ENCODE results near the gene LRRC75B.
"Not testable (repeated sequence)": the region's sequence is repeated elsewhere in the genome, so short reads cannot be mapped to it uniquely, and the experiment has no call there.

LRRC75B gene

DNA sequence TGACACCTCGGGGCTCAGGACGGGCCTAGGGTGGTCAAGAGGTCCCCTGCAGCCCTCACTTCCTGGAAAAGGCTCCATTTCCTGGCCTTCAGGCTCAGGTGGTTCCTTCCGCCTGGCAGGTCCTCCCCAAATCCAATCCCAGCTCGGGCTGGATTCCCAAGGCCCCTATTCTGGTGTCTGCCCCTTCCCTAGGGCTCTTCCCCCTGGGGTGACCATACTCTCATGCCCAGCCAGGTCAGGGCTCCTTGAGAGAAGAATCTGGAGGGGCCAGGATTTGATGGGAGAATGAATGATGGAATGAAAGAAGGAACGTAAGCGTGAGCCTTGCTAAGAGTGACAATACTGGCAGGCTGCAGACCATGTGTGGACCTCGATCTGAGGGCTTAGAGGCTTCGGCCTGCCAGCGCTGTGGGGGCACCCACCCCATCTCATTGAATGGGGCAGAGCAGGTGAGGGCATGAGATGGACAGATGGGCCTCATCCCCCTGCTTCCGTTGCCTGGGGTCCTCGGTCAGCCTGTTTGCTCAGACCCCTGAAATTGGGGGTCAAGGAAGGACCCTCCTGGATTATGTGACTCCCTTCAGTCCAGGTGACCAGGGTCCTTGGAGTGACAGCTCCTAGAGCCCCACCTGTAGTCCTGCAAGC is 9.4 kb upstream of the LRRC75B start:
- DNase-seq: not testable (repeated sequence)

DNA sequence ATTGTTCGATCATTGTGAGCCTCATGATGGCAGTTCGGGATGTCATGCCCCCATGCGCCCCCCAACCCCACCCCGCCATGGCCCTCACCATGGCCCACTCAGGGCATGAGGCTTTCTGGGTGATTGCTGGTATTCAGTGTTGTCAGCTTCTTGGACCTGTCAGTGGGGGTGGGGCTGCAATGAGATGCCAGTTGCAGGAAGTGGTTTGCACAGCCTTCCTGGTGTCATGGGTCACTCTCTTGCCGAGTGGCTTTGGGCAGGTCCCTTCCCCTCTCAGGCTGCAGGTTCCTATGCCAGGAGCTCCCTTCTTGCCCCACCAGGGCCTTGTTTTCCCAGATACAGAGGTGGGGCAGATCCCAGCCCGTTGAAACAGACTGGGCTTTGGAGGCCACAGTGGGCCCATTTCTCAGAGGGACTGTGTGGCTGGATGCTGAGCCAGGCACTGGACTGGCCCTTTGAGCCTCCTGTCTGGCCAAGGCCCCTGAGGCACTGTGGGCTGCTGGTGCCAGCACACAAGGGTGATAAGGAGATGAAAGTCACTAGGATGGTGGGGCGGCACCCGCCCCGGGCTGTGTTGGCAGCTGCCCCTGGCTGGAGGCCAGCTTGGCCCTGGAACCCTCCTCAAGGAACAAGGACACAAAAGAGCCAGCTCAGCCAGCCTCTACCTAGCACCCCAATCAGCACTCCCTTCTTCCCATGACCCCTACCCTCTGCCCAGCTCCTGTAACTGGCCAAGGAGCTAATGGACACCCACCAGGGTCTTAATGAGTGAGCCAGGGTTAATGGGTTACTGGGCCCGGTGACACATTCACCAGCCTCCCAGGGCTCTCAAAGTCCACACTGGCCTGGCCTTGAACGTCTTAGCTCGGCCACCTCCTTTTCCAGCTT is 8.6 kb upstream of the LRRC75B start:
- DNase-seq: peak; percentile 27

DNA sequence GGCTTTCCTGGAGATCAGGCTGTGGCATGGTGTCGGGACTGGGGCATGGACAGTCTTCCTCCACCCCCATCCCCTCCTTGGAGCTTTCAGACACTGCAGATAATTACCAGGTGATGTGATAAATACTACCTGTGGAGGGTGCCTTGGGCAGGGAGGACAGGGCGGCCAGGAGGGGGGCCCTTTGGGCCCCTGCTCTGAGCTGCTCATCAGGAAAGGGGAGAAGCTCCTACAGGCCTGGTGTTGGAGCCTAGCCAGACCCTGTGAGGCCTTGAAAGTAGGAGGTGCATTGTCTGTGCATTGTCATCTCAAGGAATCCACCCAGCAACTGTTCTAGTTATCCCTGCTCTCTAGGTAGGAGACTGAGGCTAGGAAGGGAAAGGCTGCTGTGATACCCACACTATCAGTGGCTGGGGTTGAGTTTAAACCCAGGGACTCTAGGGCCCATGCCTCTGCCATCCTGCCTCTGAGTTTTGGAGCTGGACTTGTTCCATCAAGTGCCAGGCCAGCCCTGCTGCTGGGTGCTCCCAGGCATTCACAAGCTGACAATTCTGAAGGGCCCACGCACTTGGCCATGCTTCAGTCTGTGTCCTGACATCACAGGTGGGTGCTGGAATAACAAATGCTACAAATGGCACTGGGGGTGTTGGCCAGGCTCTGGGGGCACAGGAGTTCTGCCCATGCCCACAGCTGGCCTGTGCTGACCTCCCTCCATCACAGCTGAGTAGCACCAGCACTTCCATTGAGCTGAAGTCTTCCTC is 7.3 kb upstream of the LRRC75B start:
- not testable (repeated sequence) for DNase-seq

DNA sequence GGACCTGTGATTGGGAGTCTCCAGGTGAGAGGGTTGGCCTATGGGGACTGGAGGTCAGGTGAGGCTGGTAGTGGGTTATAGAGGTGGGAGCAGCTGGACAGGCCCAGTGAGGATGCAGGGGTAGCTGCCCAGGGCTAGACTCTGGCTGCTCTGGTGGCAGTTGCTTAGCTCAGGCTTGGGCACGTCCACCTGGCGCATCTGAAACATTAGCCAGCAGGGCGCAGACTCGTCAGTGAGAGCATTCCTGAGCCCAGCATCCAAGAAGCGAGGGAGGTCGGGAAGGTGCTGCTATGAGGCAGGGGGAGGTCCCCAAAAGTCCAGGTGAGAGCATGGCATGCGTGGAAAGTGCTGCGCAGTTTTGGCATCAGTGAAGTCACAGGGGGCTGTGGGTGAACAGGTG is 6.6 kb upstream of the LRRC75B start:
- no peak for DNase-seq

DNA sequence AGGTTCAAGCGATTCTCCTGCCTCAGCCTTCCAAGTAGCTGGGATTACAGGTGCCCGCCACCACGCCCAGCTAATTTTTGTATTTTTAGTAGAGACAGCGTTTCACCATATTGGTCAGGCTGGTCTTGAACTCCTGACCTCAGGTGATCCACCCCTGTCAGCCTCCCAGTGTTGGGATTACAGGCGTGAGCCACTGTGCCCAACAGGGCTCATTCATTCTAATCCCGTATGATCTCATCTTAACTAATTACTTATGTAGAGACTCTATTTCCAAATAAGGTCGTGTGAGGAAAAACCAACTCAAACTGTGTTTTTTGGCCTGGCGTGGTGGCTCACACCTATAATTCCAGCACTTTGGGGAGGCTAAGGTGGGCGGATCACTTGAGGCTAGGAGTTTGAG is 4.2 kb upstream of the LRRC75B start:
- not testable (repeated sequence) for DNase-seq

DNA sequence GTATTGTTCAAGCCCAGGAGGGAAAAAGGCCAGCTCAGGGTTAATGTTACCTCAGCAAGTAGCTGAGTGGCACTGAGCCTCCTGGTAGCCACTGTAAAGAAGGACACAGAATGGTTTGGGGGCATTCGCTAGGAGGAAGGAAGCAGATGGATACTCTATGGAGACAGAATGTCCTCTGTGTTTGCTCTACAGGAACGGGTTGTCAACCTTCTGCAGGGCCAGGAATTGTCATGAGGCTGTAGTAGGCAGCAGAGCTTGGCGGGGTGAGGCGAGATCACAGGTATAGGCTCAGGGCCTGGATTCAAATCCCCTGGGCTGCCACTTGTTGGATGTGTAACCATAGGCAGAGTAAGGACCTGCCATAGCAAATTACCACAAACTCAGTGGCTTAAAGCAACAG is 3.0 kb upstream of the LRRC75B start:
- DNase-seq: no peak

DNA sequence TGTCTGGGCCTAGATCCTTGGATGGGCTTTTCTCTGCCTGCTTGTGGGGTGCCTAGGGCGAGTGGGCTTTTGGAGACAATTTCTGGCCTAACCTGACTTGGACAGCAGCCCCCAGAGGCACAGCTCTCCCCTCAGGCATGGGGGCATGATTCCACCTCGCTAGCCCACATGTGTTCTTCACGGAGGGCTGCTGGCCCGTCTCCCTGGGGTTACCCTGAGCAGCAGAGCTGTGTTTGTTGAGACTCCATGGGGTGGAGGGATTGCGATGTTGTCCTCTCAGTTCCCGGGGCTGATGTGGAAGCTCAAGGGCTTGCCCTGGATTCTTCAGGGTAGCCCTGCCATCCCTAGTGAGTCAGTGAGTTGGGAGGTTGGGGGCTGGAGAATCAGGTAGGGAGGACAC is 2.4 kb upstream of the LRRC75B start:
- DNase-seq: no peak

DNA sequence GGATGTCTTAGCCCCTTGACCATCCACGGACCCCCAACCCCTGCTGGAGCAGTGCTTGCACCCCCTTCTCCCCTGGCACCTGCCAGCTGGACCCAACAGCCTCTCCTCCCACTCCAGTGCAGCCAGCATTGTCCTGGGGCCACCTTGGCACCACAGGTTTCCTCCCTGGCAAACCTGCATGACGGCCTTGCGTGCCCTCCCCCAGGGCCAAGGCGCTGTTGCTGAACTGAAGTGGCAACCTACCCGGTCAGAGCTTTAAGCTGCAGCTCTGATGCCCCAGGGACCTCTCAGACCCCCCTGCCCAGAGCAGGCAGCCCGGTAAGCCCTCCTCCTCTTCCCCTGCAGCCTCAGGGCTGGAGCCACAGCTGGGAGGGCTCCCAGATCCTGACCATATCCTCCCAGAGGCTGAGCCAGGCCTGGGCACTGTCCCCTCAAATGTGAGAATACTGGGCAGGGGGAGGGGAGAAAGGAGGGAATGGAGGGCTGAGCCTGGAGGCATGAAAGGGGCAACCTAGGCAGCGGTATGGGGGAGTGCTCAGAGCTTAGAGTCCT is 1.8 kb upstream of the LRRC75B start:
- peak; percentile 37 for DNase-seq

DNA sequence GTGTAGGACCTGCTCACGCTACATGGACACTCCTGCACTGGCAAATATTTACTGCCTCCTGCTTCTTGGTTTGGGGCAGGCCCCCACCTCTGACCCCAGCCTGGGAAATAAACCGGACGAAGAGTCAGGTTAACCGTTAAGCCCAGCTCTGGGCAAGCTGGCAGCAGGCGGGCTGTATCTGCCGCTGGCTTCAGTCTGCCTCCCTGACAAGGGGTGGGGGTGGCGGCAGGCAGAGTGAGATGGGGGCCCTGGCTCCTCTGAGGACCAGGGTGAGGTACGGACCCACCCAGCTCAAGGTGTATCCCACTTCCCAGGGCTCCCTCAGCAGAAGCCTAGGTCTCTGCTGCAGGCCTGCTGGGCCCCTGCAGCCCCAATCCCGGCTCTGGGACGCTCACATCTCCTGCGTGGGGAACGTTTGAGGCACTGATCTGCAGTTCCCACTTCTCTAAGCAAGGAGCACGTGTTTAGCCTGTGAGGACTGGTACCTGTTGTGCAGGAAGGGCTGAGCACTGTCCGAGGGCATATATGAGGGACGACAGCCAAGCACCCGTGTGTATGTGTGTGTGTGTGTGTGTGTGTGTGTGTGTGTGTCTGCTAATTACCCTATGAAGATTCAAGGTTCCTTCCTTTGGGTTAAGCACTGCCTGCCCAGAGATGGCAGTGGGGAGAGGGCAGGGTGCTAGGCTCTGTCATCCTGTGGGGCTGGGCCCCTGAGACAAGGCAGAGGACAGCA is 1.1 kb upstream of the LRRC75B start:
- peak; percentile 30 for DNase-seq

DNA sequence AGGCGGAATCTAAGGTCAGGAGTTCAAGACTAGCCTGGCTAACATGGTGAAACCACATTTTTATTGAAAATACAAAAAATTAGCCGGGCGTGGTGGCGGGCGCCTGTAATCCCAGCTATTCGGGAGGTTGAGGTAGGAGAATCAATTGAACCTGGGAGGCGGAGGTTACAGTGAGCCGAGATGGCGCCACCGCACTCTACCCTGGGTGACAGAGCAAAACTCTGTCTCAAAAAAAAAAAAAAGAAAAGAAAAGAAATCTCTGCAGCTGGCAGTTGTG is 624 bp upstream of the LRRC75B start:
- DNase-seq: not testable (repeated sequence)

DNA sequence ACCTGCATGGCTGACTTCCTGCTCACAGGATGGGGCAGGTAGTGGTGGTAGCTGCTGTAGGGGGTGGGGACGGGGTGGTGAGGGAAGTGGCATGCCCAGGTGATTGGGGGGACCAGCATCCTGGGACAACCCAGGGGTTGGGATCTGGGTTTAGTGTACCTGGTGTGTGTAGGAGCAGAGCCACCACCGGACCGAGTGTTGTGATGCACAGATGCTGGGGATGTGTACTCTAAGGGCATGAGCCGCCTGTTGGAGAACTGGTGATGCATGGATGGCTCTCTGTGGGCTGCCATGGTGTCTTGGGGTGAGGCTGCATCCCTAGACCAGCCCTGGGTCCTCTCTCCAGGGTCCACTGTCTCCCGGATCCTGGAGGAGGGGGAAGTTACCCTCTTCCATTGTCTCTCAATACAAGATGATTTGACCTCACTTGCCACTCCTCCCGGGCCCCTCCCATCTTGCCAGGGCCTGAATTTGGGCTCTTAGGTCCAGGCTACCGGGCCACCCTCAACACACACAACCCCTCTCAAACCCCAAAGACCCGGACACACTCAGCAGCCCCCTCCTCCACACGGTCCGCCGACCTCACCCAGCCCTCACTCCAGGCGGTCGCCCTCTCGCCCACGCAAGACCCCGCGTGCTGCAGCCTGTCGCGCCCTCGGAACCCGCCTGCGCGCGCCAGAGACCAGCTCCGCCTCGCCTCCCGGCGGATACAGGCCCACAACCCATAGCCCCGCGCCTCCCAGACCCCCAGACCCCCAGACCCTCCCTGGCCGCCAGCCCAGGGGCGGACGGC is 619 bp downstream of the LRRC75B start:
- DNase-seq: peak; percentile 45

DNA sequence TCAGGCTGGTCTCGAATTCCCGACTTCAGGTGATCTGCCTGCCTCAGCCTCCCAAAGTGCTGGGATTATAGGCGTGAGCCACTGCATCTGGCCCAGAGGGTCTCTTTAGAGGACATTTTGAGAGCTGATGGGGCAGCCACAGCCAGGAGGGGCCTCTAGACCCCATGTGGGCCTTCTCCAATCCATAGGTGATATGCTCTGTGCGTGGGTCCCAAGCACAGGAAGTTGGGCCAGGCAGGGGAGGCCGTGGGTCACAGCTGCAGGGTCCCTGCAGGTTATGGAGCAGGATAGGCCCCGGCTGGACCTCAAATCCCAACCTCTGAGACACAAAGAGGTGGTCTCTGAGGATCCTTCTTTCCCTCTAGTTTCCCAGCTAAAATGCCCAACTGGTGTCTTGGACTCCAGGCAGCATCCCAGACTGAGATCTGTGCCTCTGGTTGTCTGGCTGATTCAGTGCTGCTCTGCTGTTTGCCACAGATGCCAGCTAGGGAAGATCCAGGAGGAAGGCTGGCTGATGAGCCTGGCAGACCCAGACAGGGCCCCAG is 1.5 kb downstream of the LRRC75B start:
- peak; percentile 21 for DNase-seq

DNA sequence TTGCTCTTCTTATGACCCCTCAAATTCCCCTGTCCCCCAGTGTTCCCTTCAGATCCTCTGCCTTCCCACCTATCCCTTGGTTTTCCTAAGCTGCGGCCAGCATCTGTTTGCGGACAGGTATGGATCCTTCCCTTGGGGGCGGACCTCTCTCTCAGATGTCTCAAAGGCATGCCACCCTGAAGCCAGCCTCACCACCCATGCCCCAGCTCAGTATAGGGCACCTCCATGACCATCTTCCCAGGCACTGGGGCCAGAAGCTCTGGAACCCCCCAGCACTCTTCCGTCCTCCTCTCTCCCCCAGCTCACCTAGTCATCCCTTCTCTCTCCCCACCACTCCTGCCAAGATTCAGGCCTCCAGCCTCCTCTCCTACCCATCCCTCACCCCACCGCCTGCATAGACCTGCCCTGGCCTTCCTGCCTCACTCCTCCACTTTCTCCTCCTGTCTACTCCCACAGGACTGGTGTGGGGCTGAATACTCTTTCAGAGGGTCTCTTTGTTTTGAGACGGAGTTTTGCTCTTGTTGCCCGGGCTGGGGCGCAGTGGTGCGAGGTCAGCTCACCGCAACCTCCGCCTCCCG is 2.2 kb downstream of the LRRC75B start:
- no peak for DNase-seq

DNA sequence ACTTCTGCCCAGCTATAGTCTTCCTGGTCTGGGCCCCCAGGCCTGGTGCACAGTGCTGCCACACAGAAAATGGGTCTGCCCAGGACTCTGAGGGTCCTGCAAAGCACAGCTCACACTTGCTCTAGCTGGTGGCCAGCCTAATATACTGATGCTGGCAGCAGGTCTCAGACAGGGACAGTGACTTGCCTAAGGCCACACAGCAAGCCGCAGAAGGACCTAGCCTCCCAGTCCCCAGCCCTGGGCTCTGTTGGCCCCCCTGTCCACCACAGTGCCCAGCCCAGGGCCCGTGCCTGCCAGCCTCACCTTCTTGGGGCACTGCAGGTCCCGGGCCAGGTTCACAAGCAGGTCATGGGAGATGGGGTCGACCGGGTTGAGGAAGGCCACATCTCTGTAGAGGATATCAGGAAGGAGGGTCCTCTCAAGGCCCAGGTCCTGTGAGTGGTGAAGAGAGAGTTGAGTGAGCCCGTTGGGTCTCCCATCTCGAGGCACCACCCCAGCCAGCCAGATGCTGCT is 3.3 kb downstream of the LRRC75B start:
- no peak for DNase-seq

DNA sequence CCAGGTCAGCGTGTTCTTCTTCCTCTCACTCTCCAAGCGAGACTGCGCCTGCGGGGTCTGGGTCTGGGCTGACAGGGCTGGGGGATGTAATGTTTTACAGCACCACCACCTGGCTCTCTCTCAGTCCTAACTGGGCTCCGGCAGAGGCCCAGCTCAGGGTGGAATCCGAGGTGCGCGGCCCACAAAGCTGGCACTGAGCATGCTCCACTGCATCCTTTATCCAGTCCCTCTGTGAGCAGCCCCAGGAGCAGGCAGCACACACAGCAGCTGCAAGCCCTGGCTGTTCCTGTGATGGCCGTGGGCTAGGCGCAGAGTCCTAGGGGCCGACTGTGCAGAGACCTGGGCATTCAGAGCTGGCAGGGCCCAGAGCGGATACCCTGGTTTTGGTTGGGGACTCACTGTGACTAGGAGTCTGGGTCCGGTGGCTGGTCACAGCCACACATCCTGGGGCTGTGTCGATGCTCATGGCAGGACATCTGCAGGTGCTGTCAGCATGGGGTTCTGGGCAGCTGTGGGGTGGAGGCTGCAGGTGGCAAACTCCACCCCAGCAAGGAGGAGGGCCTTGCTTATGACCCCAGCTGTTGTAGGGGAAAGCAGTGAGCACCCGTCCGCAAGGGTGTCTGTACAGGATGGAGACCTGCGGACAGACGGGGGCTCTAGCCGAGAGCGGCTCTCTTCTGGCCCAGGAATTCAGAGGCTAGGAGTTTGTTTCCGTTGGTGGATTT is 4.0 kb downstream of the LRRC75B start:
- DNase-seq: no peak

DNA sequence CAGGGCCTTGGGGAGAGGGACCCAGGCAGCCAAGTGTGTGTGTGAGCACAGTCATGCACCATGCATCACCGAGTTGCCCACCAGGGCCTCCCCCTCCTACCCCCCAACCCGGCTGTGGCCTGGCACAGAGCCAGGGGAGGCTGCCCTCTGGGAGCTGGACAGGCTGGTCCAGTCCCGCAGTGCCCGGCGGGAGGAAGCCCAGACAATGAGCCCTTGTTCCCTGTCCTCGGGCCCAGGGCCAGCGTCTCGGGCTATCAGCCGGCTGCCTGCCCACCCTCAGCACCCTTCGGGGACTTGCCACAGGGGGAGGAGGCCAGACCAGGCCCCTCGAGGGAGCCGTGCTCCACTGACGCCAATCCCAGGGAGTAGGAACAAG is 4.5 kb downstream of the LRRC75B start:
- DNase-seq: peak; percentile 48

DNA sequence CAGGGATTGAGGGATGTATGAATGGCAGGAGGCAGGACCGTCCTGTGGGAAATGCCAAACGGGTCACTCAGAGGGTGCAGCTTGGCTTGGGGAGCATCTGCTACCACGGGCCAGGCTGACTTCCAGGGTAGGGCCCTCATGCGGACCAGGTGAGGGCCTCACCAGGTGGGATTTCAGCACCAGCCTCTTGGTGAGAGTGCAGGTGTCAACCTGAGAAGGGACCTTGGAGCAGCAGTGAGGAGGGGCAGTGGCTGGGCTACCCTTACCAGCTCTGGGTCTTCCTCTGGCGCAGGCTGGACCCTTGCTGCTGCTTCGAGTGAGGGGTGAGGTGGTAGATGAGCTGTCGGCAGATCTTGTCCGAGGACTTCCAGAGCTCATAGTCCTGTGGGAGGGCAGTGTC is 4.9 kb downstream of the LRRC75B start:
- no peak for DNase-seq

DNA sequence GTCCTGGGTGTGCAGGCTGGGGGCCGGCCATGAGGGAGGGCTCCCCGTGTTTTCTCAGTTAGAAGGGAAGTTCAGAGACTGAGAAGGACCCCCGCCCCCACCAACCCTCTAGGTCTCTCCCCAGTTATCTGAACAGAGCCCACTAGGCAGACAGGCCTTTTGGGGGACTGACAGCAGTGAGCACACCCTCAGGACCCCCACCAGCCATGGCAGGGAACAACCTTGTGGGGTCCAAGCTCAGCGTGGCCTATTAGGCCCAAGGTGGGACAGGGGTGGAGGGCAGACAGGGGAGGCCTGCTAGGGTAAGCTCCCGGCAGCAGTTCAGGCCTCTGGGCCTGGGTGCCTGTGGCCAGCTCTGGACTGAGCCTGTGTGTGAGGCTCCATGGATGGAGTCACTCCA is 5.6 kb downstream of the LRRC75B start:
- no peak for DNase-seq

DNA sequence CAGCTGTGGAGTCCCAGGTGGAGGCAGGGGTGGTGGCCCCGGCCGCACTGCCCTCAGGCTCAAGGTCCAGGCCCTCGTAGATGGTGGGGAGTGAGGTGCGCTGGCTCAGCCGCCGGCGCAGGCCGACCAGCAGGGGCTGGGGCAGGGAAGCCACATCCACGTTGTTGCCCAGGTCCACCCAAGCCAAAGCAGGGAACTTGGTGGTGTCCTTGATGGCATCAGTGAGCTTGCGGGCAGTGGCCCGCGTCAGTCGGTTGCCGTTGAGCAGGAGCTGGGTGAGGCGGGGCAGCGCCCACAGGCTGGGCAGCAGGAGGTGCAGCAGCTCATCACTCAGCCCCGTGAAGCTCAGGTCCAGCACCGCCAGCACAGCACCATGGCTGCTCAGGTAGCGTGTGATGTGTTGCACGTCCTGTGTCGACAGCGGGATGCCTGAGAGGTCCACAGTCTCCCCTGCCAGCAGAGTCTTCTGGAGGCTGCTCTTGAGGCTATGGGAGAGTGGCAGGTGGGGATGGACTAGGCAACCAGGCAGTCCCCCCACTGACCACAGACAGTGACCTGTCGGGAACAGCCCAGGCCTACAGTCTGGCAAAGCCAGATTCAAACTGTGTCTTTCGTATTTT is 6.8 kb downstream of the LRRC75B start:
- no peak for DNase-seq

DNA sequence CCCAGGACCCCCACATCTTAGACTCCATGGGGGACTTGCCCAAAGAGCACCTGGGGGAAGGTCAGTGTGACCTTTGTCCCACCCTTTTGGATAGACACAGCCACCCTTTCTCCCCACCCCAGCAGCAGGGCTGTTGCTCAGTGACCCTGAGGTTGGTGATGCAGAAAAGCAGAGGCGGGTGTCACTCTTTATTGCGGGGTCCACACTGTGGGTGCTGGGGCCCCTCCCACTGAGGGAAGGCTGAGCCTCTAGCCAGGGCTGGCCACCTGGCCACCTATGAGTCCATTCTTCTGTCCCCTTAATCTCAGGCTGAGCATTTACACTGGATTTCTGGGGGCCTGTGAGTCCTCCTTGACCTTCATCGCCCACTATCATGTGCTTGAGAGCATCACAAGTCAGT is 7.4 kb downstream of the LRRC75B start:
- no peak for DNase-seq
